ENCODE data around the gene LEMD3.

DNA sequence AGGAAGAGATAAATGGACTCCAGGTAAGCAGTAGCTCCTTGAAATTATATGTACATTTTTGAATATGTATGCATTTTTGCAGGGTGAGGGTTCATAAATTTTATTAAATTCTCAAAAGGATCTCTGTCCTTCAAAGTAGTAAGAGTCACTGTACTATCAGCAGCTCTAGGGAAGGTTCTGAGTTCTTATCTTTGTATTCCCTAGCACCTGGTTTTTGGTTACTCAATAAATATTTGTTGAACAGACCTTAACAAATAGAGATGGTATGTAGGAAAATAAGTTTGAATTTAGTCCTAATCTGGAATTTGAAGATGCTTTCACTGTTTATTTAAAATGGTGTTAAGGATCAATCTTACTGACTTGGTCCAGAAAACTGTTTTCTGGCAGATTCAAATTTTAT lies 18.3 kb downstream of the LEMD3 start:
- TF ChIP-seq FOXK2 (IDR thresholded peaks at IDR 0.05), result no peak
- no peak for TF ChIP-seq BHLHE40 (IDR thresholded peaks at IDR 0.05; ENCODE audit: borderline replicate concordance)
- TF ChIP-seq FOXM1 (IDR thresholded peaks at IDR 0.05; ENCODE audit: borderline replicate concordance), result no peak
- TF ChIP-seq NFRKB (IDR thresholded peaks at IDR 0.05), result no peak
- TF ChIP-seq FOXA1 (IDR thresholded peaks at IDR 0.05), result no peak
- no peak for TF ChIP-seq ELF4 (IDR thresholded peaks at IDR 0.05)
- TF ChIP-seq SP1 (IDR thresholded peaks at IDR 0.05), result no peak
- no peak for TF ChIP-seq HDGF (IDR thresholded peaks at IDR 0.05; ENCODE audit: borderline replicate concordance)
